GM12872 (cell line): ENCODE data around the gene ROBO2.

Experiments
- TF ChIP-seq, protein P1 (sequence below): IDR thresholded peaks from 3 replicates; pipeline ENCODE4 v1.5.1; 2011; ENCODE audit warnings: low read depth, mild to moderate bottlenecking, low read length, moderate library complexity; ENCODE audit not compliant: insufficient read depth

ROBO2 gene

DNA sequence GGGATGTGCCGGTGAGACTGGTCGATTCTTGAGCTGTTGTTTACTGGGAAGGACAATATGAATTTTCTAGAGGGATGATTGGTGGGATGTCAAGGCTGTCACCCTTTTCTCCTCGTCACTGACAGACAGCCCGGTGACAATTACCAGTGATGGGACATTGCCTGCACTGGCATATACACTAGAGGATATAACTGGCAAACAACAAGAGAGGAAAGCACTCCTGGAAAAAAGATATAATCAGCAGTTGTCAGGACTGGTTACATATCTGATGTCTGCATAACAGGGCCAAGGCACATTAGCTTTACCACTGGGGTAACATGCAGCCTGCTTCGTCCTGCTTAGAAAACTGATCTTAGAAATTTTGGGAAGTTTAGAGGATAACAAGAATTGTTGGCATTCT is 131.1 kb downstream of the ROBO2 start:
- TF ChIP-seq, protein P1, sequence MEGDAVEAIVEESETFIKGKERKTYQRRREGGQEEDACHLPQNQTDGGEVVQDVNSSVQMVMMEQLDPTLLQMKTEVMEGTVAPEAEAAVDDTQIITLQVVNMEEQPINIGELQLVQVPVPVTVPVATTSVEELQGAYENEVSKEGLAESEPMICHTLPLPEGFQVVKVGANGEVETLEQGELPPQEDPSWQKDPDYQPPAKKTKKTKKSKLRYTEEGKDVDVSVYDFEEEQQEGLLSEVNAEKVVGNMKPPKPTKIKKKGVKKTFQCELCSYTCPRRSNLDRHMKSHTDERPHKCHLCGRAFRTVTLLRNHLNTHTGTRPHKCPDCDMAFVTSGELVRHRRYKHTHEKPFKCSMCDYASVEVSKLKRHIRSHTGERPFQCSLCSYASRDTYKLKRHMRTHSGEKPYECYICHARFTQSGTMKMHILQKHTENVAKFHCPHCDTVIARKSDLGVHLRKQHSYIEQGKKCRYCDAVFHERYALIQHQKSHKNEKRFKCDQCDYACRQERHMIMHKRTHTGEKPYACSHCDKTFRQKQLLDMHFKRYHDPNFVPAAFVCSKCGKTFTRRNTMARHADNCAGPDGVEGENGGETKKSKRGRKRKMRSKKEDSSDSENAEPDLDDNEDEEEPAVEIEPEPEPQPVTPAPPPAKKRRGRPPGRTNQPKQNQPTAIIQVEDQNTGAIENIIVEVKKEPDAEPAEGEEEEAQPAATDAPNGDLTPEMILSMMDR, result no peak

DNA sequence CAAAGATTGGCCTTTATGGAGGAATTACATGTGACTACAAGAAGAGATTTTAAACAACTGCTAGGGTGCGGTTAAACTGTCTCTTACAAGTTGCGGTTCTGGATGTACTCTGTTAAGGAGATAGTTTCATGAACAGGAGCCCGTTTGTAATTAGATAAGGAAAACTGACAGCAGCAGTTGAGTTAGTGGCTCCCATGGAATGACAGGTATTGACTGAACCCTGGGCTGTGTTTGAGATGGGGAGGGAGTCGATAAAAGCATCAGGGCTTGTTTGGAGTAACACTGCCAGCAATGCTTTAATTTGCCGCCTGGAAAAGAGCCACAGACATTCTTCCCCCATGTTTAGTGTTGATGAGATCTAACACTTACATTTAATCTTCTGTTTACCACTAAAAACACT is 139.9 kb downstream of the ROBO2 start:
- TF ChIP-seq, protein P1, result no peak

DNA sequence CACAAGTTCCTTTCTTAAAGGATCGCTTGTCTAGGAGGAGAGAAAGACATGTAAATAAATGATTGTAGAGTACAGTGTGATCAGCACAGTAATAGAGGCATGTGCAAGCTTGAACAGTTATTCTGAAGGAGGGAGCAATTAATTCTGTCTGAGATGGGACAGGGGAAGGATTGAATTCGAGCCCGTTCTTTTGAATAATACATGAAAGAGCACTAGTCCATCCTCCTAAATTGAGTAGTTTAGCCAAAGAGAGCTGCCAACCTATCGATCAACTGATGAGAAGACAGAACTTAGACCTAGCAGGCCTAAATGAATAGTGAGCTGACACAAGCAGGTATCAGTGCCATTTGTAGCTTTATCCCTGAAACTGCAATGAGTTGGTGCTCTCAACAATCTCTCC is 142.4 kb downstream of the ROBO2 start:
- TF ChIP-seq, protein P1, result no peak

DNA sequence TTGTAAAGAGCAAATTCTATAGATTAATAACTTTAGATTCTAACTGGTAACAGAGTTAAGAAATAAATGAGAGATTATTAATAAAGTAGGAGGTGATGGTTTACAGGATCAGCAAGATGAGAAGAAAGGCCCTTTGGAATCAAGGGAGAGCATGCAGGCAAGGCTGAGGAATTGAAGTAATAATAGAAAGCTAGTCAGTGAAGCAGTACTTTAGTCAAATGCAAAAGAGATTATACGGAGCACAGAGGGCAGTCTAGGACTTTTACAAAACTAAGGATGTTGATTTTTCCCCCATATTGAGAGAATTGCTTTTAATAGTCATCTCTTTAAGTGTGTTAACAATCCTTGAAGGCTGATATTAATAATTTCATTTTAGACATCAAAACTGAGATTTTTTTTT is 146.4 kb downstream of the ROBO2 start:
- TF ChIP-seq, protein P1, result no peak

DNA sequence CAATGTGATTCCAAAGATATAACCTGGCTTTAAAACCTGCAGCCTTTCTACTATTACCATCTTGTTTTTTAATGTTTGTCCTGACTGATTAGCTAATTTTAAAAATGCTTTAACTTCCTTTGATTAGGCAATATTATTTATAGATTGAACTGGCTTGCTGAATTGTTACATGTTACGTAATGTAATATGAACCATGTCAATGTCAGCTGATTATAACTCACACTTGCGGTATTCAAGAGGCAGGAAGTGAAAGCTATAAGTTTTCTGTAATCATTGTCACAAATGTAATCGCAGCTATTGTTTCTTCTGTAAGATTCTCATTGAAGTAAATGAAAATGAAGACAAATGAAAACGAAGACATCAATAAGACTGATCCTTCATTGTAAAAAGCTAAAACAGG is 146.8 kb downstream of the ROBO2 start:
- TF ChIP-seq, protein P1, result no peak

DNA sequence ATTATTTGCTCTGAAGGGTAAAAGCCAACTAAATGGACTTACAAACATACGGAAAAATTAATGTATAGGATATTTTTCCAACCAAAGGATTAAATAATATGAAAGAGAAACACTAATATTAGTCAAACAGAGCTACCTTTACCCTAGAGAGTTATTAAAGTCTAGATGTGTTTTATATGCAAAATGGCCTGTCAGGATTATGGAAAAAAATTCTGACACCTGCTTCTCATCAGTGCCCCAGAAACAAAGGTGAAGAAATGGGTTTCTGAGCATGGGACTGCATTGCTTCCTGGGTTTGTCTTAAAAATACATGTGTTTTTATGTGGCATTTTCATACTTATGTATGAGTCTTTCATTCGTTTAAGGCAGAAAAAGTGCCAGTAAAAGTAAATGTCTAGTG is 148.3 kb downstream of the ROBO2 start:
- TF ChIP-seq, protein P1, result no peak

DNA sequence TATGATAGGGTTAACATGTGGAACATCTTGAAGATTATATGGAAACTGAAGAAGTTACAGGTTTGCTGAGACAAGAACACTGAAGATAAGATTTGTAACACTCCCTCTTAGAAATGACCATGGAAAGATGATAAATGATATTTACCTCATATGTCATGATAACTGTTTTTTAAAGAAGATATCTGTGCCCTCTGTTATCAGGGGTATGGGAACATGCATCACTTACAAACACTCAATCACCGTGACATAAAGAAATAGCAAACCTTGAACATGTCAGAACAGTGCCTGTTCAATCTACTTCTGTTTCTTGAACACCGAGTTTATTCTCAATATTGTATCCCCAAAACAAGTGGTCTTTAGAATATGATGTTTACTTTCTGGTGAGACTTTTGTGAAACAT is 149.4 kb downstream of the ROBO2 start:
- TF ChIP-seq, protein P1, result no peak

DNA sequence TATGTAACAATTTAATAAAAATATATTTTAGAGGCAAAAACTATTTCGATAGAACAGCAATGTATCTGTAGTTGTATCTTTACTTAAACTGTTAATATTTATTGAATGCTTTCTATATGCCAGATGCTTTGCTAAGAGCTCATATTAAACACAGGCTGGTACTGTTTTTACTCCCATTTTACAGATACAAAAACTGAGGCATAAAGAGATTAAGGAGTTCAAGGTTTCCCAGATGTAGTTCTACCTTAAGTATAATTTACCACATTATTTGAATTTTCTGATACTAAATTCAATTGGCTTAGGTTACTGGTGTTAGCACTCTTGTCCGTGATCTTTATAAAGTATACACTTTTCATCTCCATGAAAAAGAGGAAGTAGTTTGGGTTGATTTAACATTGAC is 149.8 kb downstream of the ROBO2 start:
- TF ChIP-seq, protein P1, result no peak
